ENCODE data around the gene NDUFA11.

Gene NDUFA11

GRCh38 chr19:5911366-5911765 is 7.8 kb upstream of the NDUFA11 start:
- DNase-seq (ENCODE audit: low read depth): no peak
- no peak for TF ChIP-seq CTCF (IDR thresholded peaks at IDR 0.05; ENCODE audit: control insufficient read depth, insufficient read depth, low read depth, low read length, missing control alignments)

GRCh38 chr19:5910638-5910907 is 7.0 kb upstream of the NDUFA11 start:
- no peak for TF ChIP-seq CTCF (IDR thresholded peaks at IDR 0.05; ENCODE audit: control insufficient read depth, insufficient read depth, low read depth, low read length, missing control alignments)
- DNase-seq (ENCODE audit: low read depth): no peak
- no peak overlapping the region for H3K4me3 ChIP-seq (ENCODE audit: control insufficient read depth, low read depth, low read length)

More at GRCh38 chr19:5911366-5911765, 7.8 kb upstream of the NDUFA11 start:
- H3K4me3 ChIP-seq (ENCODE audit: control insufficient read depth, low read depth, low read length): no peak overlapping the region

- no peak overlapping the region for H3K4me3 ChIP-seq (ENCODE audit: control insufficient read depth, low read depth, low read length)
- TF ChIP-seq CTCF (IDR thresholded peaks at IDR 0.05; ENCODE audit: control insufficient read depth, insufficient read depth, low read depth, low read length, missing control alignments): no peak
- DNase-seq (ENCODE audit: low read depth): no peak
These were observed 5.3 kb upstream of the NDUFA11 start for GRCh38 chr19:5908773-5909442.

- no peak overlapping the region for H3K4me3 ChIP-seq (ENCODE audit: control insufficient read depth, low read depth, low read length)
- TF ChIP-seq CTCF (IDR thresholded peaks at IDR 0.05; ENCODE audit: control insufficient read depth, insufficient read depth, low read depth, low read length, missing control alignments): no peak
- DNase-seq (ENCODE audit: low read depth): no peak
These were observed 3.7 kb upstream of the NDUFA11 start for GRCh38 chr19:5907241-5907640.

- TF ChIP-seq CTCF (IDR thresholded peaks at IDR 0.05; ENCODE audit: control insufficient read depth, insufficient read depth, low read depth, low read length, missing control alignments): no peak
- no peak for DNase-seq (ENCODE audit: low read depth)
- H3K4me3 ChIP-seq (ENCODE audit: control insufficient read depth, low read depth, low read length): peak overlapping the region; percentile 60
These were observed 1.7 kb upstream of the NDUFA11 start for GRCh38 chr19:5905114-5905778.

- peak; percentile 100 for DNase-seq (ENCODE audit: low read depth)
- peak within 1 kb of the TSS; percentile 96 for H3K4me3 ChIP-seq (ENCODE audit: control insufficient read depth, low read depth, low read length)
- TF ChIP-seq CTCF (IDR thresholded peaks at IDR 0.05; ENCODE audit: control insufficient read depth, insufficient read depth, low read depth, low read length, missing control alignments): no peak
These were observed 943 bp upstream of the NDUFA11 start, which contains the start of gene VMAC for GRCh38 chr19:5904352-5905113. VMAC (plus strand) TSS chr19:5904872; CDS start chr19:5904891, 19 bp downstream.
